GM23248 (cell line): ENCODE results near the gene DENND5B.

ENCODE experiments used
- EZH2 ChIP-seq: fragments of 200-600 bp; sonication (generic); IDR thresholded peaks from 2 replicates; pipeline ENCODE4 v1.6.1; 2018; ENCODE audit warnings: antibody characterized with exemption, mild to moderate bottlenecking; ENCODE audit not compliant: insufficient read depth, poor library complexity, severe bottlenecking
- EZH2phosphoT487 ChIP-seq: fragments of 200-600 bp; sonication (generic); IDR thresholded peaks from 2 replicates; pipeline ENCODE4 v1.6.1; 2018; ENCODE audit warnings: antibody characterized with exemption, moderate library complexity, mild to moderate bottlenecking, low read depth; ENCODE audit not compliant: insufficient read depth

DNA sequence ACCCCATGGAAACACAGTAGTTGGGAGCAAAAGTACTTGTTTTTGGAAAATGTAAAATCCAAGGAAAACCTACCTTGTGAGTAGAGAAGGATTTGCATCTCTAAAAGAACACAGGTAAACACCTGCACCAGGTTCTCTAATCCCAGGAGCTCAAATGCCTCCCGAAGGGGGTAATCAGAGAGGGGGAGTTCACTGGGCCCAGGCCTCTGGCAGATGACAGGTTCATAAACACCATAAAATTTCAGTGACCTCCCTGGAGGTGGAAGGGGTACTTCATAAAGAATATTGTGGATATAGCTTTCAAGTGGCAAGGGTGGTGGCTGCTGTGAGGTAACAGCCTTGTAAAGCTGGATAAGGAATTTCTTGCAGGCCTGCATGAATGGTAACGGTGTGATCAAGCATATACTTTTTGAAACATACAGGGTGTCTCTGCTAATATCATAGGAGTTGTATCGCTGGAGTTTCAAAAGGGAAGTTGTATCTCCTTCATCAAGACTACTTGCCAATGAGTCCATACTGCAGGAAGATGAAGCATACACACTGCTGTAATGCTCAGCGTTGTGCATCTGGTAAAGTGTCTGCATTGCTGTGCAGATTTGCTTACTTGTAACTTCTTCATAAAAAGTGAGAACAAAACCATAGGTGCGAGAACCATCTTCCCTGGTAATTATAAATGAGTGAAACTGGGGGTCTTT is 111.3 kb downstream of the DENND5B start:
- no peak for TF ChIP-seq EZH2
- no peak for TF ChIP-seq EZH2phosphoT487
